ENCODE results near the gene ATG5. TPM values are rescaled to one million over a fixed set of nuclear protein-coding genes. Genes with fewer than 3 reads are reported as not detected.
"Not testable (repeated sequence)": the region's sequence is repeated elsewhere in the genome, so short reads cannot be mapped to it uniquely, and the experiment has no call there.

ATG5 gene
- polyA plus RNA-seq, 1 of the 3 experiments (the other 2 are of a cell fraction) = 15.5 TPM

- 93% methylated on average over 4 of the region's 4 CpGs for WGBS (ENCODE audit: low lambda C conversion rate)
- Histone ChIP-seq H3K4me3 (ENCODE audit: low read depth in 2 of 2, low read length in 1 of 2) (no peak overlapping the region), H3K79me2 (ENCODE audit: insufficient read depth) (peaks cover 35% of the 10 kb centered on the region), H3K27me3 (ENCODE audit: insufficient read depth) (no peaks in the 10 kb centered on the region), H3K9ac (no peak overlapping the region), H2AFZ (ENCODE audit: low read depth) (no peak overlapping the region), H3K9me3 (no peaks in the 10 kb centered on the region), H4K20me1 (ENCODE audit: insufficient read depth) (no peaks in the 10 kb centered on the region), H3K27ac (ENCODE audit: low read depth in 2 of 2, low read length in 1 of 2) (no peak overlapping the region), H3F3A (replicated peaks; ENCODE audit: insufficient read depth) (peaks cover 9% of the 10 kb centered on the region), H3K4me1 (ENCODE audit: control insufficient read depth in 1 of 2, insufficient read depth in 2 of 2, low read depth in 1 of 2, low read length in 1 of 2) (peaks cover 0 to 12% of the 10 kb centered on the region in 2 experiments; a peak in 2 of 4 replicates), H3K4me2 (no peak overlapping the region), H3K36me3 (replicated peaks in 1 of 2; ENCODE audit: control insufficient read depth in 1 of 2, insufficient read depth in 2 of 2, low read length in 1 of 2) (peaks cover 7 to 54% of the 10 kb centered on the region in 2 experiments), H3K9me2 (no peaks in the 10 kb centered on the region)
- CTCF ChIA-PET = interaction anchor here (1.8 kb wide), 1 partner anchor 58 kb away, joined by 5 read pairs; no protein-coding TSS in a partner anchor
- POLR2A ChIA-PET = no interaction called here
- DNase-seq = no peak
- TF ChIP-seq RXRA (IDR thresholded peaks at IDR 0.05; ENCODE audit: borderline replicate concordance, low read depth) = no peak
- no peak for TF ChIP-seq TAF1 (IDR thresholded peaks at IDR 0.05; ENCODE audit: borderline replicate concordance, low read depth, low read length)
- TF ChIP-seq USF1 (IDR thresholded peaks at IDR 0.05; ENCODE audit: borderline replicate concordance, low read depth) = no peak
- no peak for TF ChIP-seq TEAD4 (IDR thresholded peaks at IDR 0.05; ENCODE audit: borderline replicate concordance, insufficient read depth)
- TF ChIP-seq POLR2AphosphoS5 (IDR thresholded peaks at IDR 0.05; ENCODE audit: low read depth, low read length) = no peak
- TF ChIP-seq GATA2 (CRISPR knock-in tag; IDR thresholded peaks at IDR 0.05) = no peak
- TF ChIP-seq EZH2phosphoT487 (IDR thresholded peaks at IDR 0.05; ENCODE audit: borderline replicate concordance, low read depth) = no peak
Observed at GRCh38 chr6:106243261-106243660, 82.3 kb downstream of the ATG5 start.

- peaks cover 5% of the 10 kb centered on the region for H3F3A ChIP-seq (replicated peaks; ENCODE audit: insufficient read depth)
- H3K9me2 ChIP-seq = no peaks in the 10 kb centered on the region
- H3K27ac ChIP-seq (ENCODE audit: low read depth in 2 of 2, low read length in 1 of 2) = no peak overlapping the region
- POLR2A ChIA-PET = no interaction called here
- no peak overlapping the region for H2AFZ ChIP-seq (ENCODE audit: low read depth)
- H3K27me3 ChIP-seq (ENCODE audit: insufficient read depth) = no peaks in the 10 kb centered on the region
- CTCF ChIA-PET = no interaction called here
- H4K20me1 ChIP-seq (ENCODE audit: insufficient read depth) = no peaks in the 10 kb centered on the region
- 0 out of 2 replicates have a peak, but pooled peaks cover 3% of the 10 kb centered on the region for H3K9me3 ChIP-seq
- H3K79me2 ChIP-seq (ENCODE audit: insufficient read depth) = peaks cover 41% of the 10 kb centered on the region
- peaks cover 0 to 9% of the 10 kb centered on the region in 2 experiments; a peak in 2 of 4 replicates for H3K4me1 ChIP-seq (ENCODE audit: control insufficient read depth in 1 of 2, insufficient read depth in 2 of 2, low read depth in 1 of 2, low read length in 1 of 2)
- H3K9ac ChIP-seq = no peak overlapping the region
- TF ChIP-seq FOSL2 (IDR thresholded peaks at IDR 0.05; ENCODE audit: borderline replicate concordance, low read depth) (no peak), POLR2AphosphoS5 (IDR thresholded peaks at IDR 0.05; ENCODE audit: low read depth, low read length) (no peak), FOXJ3 (CRISPR knock-in tag; IDR thresholded peaks at IDR 0.05) (no peak)
- H3K4me2 ChIP-seq = no peak overlapping the region
- H3K36me3 ChIP-seq (replicated peaks in 1 of 2; ENCODE audit: control insufficient read depth in 1 of 2, insufficient read depth in 2 of 2, low read length in 1 of 2) = peaks cover 0 to 49% of the 10 kb centered on the region in 2 experiments
- no peak for DNase-seq
- no peak overlapping the region for H3K4me3 ChIP-seq (ENCODE audit: low read depth in 2 of 2, low read length in 1 of 2)
Observed at GRCh38 chr6:106241498-106241897, 84.1 kb downstream of the ATG5 start.

- no peaks in the 10 kb centered on the region for H3K27me3 ChIP-seq (ENCODE audit: insufficient read depth)
- no peak overlapping the region for H3K4me3 ChIP-seq (ENCODE audit: low read depth in 2 of 2, low read length in 1 of 2)
- no peaks in the 10 kb centered on the region for H3K9me2 ChIP-seq
- H3K27ac ChIP-seq (ENCODE audit: low read depth in 2 of 2, low read length in 1 of 2) = no peak overlapping the region
- 0 out of 2 replicates have a peak, but pooled peaks cover 11% of the 10 kb centered on the region for H3K9me3 ChIP-seq
- 100% methylated on average over 1 of the region's 1 CpG for WGBS (ENCODE audit: low lambda C conversion rate)
- no peaks in the 10 kb centered on the region for H3K4me1 ChIP-seq (ENCODE audit: control insufficient read depth in 1 of 2, insufficient read depth in 2 of 2, low read depth in 1 of 2, low read length in 1 of 2)
- no peak for DNase-seq
- no peak overlapping the region for H3K4me2 ChIP-seq
- no peak overlapping the region for H3K9ac ChIP-seq
- no peaks in the 10 kb centered on the region for H3F3A ChIP-seq (replicated peaks; ENCODE audit: insufficient read depth)
- H4K20me1 ChIP-seq (ENCODE audit: insufficient read depth) = no peaks in the 10 kb centered on the region
- ChIA-PET CTCF (interaction anchor here (0.6 to 1.2 kb wide), 2 partner anchors 13 to 1376 kb away, joined by 3 read pairs; no protein-coding TSS in a partner anchor), POLR2A (no interaction called here)
- H3K36me3 ChIP-seq (replicated peaks in 1 of 2; ENCODE audit: control insufficient read depth in 1 of 2, insufficient read depth in 2 of 2, low read length in 1 of 2) = peaks cover 0 to 43% of the 10 kb centered on the region in 2 experiments
- TF ChIP-seq CHD2 (IDR thresholded peaks at IDR 0.05; ENCODE audit: low read length, partially characterized antibody) (no peak), RAD21 (IDR thresholded peaks at IDR 0.05; ENCODE audit: low read length) (no peak), FOXM1 (IDR thresholded peaks at IDR 0.05; ENCODE audit: low read depth) (no peak), YY1 (IDR thresholded peaks at IDR 0.05; ENCODE audit: low read depth) (no peak), EP300 (IDR thresholded peaks at IDR 0.05; ENCODE audit: borderline replicate concordance in 1 of 2, low read depth in 1 of 2, low read length in 1 of 2) (no peak), USF1 (IDR thresholded peaks at IDR 0.05; ENCODE audit: borderline replicate concordance, low read depth) (no peak), RXRA (IDR thresholded peaks at IDR 0.05; ENCODE audit: borderline replicate concordance, low read depth) (no peak)
- no peak overlapping the region for H2AFZ ChIP-seq (ENCODE audit: low read depth)
- peaks cover 37% of the 10 kb centered on the region for H3K79me2 ChIP-seq (ENCODE audit: insufficient read depth)
Observed at GRCh38 chr6:106237286-106237685, 88.3 kb downstream of the ATG5 start.

- H3K4me3 ChIP-seq (ENCODE audit: low read depth in 2 of 2, low read length in 1 of 2); DNase-seq; CTCF ChIA-PET; H4K20me1 ChIP-seq (ENCODE audit: insufficient read depth); H3K4me2 ChIP-seq; H3K27me3 ChIP-seq (ENCODE audit: insufficient read depth); POLR2A ChIA-PET; H2AFZ ChIP-seq (ENCODE audit: low read depth); H3K36me3 ChIP-seq (replicated peaks in 1 of 2; ENCODE audit: control insufficient read depth in 1 of 2, insufficient read depth in 2 of 2, low read length in 1 of 2); H3K27ac ChIP-seq (ENCODE audit: low read depth in 2 of 2, low read length in 1 of 2); H3K9me3 ChIP-seq; H3K9me2 ChIP-seq; H3F3A ChIP-seq (replicated peaks; ENCODE audit: insufficient read depth); H3K9ac ChIP-seq; H3K4me1 ChIP-seq (ENCODE audit: control insufficient read depth in 1 of 2, insufficient read depth in 2 of 2, low read depth in 1 of 2, low read length in 1 of 2): not testable (repeated sequence)
- 94% methylated on average over 5 of the region's 5 CpGs for WGBS (ENCODE audit: low lambda C conversion rate)
- peaks cover 15% of the 10 kb centered on the region; the same call in 1 of the 2 replicates for H3K79me2 ChIP-seq (ENCODE audit: insufficient read depth)
Observed at GRCh38 chr6:106229876-106230445, 95.6 kb downstream of the ATG5 start.

Data from SK-N-SH (cell line).